A673 (cell line): ENCODE data around the gene TSSK2. TPM values are rescaled to one million over a fixed set of nuclear protein-coding genes. Genes with fewer than 3 reads are reported as not detected.

Experiments used
- BruUV-seq: library from RNA; stranded (reverse); fragments of 400-500 nt; replicated peaks from 2 replicates; lab custom pipeline; 2021; lab: Mats Ljungman, UMichigan
- CTCF ChIA-PET: fragments of 300-600 bp; sonication (Branson Sonifier 250); formaldehyde crosslinking; loops from one replicate; lab custom pipeline; 2022; ENCODE audit warnings: antibody characterized with exemption; lab: Charles Lee
- POLR2A ChIA-PET: fragments of 300-600 bp; sonication (Branson Sonifier 250); formaldehyde crosslinking; loops from one replicate; lab custom pipeline; 2022; ENCODE audit warnings: antibody characterized with exemption; ENCODE audit not compliant: low non-redundant PET; lab: Charles Lee
- DNase-seq: peaks from one replicate; pipeline ENCODE4 v3.0.0-alpha.2; 2015; ENCODE audit warnings: low spot score
- H3K27ac ChIP-seq: fragments of 200-600 bp; sonication (generic); 2 replicates; pipeline ENCODE4 v1.5.1; 2016; ENCODE audit warnings: mixed run types, low read depth, mild to moderate bottlenecking, mixed read lengths, antibody characterized with exemption, low read length; ENCODE audit not compliant: poor library complexity, severe bottlenecking
- H3K27me3 ChIP-seq: fragments of 200-600 bp; sonication (generic); replicated peaks from 2 replicates; pipeline ENCODE4 v1.6.1; 2017; ENCODE audit warnings: mixed run types, low read depth, mild to moderate bottlenecking, mixed read lengths, antibody characterized with exemption, low read length; ENCODE audit not compliant: insufficient read depth, poor library complexity
- H3K36me3 ChIP-seq: fragments of 200-600 bp; sonication (generic); 2 replicates; pipeline ENCODE4 v1.6.1; 2016; ENCODE audit warnings: mixed run types, mild to moderate bottlenecking, mixed read lengths, antibody characterized with exemption, low read length; ENCODE audit not compliant: insufficient read depth, poor library complexity, severe bottlenecking
- H3K4me1 ChIP-seq: fragments of 200-600 bp; sonication (generic); 2 replicates; pipeline ENCODE4 v1.6.1; 2017; ENCODE audit warnings: mixed run types, mild to moderate bottlenecking, mixed read lengths, antibody characterized with exemption, low read length; ENCODE audit not compliant: insufficient read depth, poor library complexity, severe bottlenecking
- H3K4me3 ChIP-seq: fragments of 200-600 bp; sonication (generic); 2 replicates; pipeline ENCODE4 v1.5.1; 2016; ENCODE audit warnings: low read depth, mixed run types, mild to moderate bottlenecking, mixed read lengths, low read length; ENCODE audit not compliant: poor library complexity, severe bottlenecking
- H3K9me3 ChIP-seq: fragments of 200-600 bp; sonication (generic); 2 replicates; pipeline ENCODE4 v1.6.1; 2016; ENCODE audit warnings: mixed run types, low read depth, mild to moderate bottlenecking, mixed read lengths, antibody characterized with exemption, low read length; ENCODE audit not compliant: poor library complexity, severe bottlenecking
- EZH2 ChIP-seq: fragments of 200-600 bp; sonication (generic); IDR thresholded peaks from 2 replicates; pipeline ENCODE4 v1.6.1; 2017; ENCODE audit warnings: borderline replicate concordance, low read depth, mild to moderate bottlenecking, mixed read lengths, antibody characterized with exemption, low read length; ENCODE audit not compliant: poor library complexity, severe bottlenecking
- intact Hi-C: fragments of 100-400 bp; cut with micrococcal nuclease; formaldehyde crosslinking; loops from one replicate; pipeline ENCODE4 v1.10.0; 2022; ENCODE audit not compliant: unreplicated experiment
- total RNA-seq: library from RNA; stranded (reverse); gene quantifications from 2 replicates; pipeline ENCODE4 v1.2.3, GENCODE V29; 2021
- TF ChIP-seq, protein P1 (sequence below): fragments of 300-800, 200-600 bp; sonication (generic); conservative IDR thresholded peaks from 2 replicates; pipeline ENCODE4 v1.5.1; 2017; ENCODE audit warnings: low read depth, mild to moderate bottlenecking, antibody characterized with exemption, low read length, moderate library complexity, mixed read lengths

The TSSK2 gene
- total RNA-seq, 1 experiment from 2014 or later = not detected

- intact Hi-C loops = no loop called here
- H3K4me1 ChIP-seq = peaks cover 14% of the 10 kb centered on the region
- H3K4me3 ChIP-seq = no peak overlapping the region
- H3K27me3 ChIP-seq = no peaks in the 10 kb centered on the region
- TF ChIP-seq, protein P1, sequence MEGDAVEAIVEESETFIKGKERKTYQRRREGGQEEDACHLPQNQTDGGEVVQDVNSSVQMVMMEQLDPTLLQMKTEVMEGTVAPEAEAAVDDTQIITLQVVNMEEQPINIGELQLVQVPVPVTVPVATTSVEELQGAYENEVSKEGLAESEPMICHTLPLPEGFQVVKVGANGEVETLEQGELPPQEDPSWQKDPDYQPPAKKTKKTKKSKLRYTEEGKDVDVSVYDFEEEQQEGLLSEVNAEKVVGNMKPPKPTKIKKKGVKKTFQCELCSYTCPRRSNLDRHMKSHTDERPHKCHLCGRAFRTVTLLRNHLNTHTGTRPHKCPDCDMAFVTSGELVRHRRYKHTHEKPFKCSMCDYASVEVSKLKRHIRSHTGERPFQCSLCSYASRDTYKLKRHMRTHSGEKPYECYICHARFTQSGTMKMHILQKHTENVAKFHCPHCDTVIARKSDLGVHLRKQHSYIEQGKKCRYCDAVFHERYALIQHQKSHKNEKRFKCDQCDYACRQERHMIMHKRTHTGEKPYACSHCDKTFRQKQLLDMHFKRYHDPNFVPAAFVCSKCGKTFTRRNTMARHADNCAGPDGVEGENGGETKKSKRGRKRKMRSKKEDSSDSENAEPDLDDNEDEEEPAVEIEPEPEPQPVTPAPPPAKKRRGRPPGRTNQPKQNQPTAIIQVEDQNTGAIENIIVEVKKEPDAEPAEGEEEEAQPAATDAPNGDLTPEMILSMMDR = no peak
- TF ChIP-seq EZH2 = no peak
- no peaks in the 10 kb centered on the region for H3K9me3 ChIP-seq
- ChIA-PET CTCF (no interaction called here), POLR2A (no interaction called here)
- no TSS peak for BruUV-seq
- no peak for DNase-seq
- peaks cover 3% of the 10 kb centered on the region for H3K36me3 ChIP-seq
- H3K27ac ChIP-seq = no peak overlapping the region
Observed at GRCh38 chr22:19110646-19111045, 20.5 kb upstream of the TSSK2 start.

DNA sequence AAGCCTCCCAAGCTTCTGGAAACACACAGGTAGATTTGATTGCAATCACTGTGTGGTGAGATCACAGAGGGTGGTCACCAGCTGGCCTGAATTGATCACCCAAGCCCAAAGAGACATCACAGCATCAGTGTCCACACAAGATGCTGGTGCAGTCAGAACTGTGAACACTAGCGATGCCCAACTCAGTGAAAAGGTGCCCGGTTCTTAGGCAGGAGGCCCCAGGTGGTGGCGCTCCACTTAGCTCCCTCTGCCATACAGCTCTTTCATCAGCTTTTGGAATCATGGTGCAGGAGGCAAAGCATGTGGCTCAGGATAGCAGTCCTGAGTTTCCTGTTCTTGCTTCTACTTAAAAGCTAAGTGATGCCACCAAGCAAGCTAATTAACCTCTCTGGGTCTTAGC is 20.0 kb upstream of the TSSK2 start:
- H3K4me1 ChIP-seq = peaks cover 14% of the 10 kb centered on the region
- no peaks in the 10 kb centered on the region for H3K27me3 ChIP-seq
- ChIA-PET POLR2A (no interaction called here), CTCF (no interaction called here)
- TF ChIP-seq, protein P1 = no peak
- no peak for TF ChIP-seq EZH2
- H3K36me3 ChIP-seq = peaks cover 3% of the 10 kb centered on the region
- H3K9me3 ChIP-seq = no peaks in the 10 kb centered on the region
- BruUV-seq = no TSS peak
- no peak for DNase-seq
- intact Hi-C loops = no loop called here
- H3K27ac ChIP-seq = no peak overlapping the region
- H3K4me3 ChIP-seq = no peak overlapping the region

- Histone ChIP-seq H3K4me1 (peaks cover 14% of the 10 kb centered on the region), H3K36me3 (peaks cover 3% of the 10 kb centered on the region), H3K27me3 (no peaks in the 10 kb centered on the region), H3K9me3 (no peaks in the 10 kb centered on the region), H3K4me3 (no peak overlapping the region), H3K27ac (no peak overlapping the region)
- TF ChIP-seq, protein P1 = no peak
- no peak for TF ChIP-seq EZH2
- CTCF ChIA-PET = no interaction called here
- POLR2A ChIA-PET = no interaction called here
- BruUV-seq = no TSS peak
- intact Hi-C loops = no loop called here
- no peak for DNase-seq
Observed at GRCh38 chr22:19111584-19111983, 19.5 kb upstream of the TSSK2 start.
